HUES6 (cell line): Measurements from ENCODE around the gene GPR4.
A peak's percentile ranks its signal among the peaks of the same experiment; 100 is the strongest.
"Not testable (repeated sequence)": the region's sequence is repeated elsewhere in the genome, so short reads cannot be mapped to it uniquely, and the experiment has no call there.

Experiments used
- H3K27ac ChIP-seq: 2 replicates; pipeline ENCODE4 v1.7.0; 2013; ENCODE audit warnings: low read depth, mild to moderate bottlenecking, low read length, inconsistent platforms
- H3K27me3 ChIP-seq: 2 replicates; pipeline ENCODE4 v1.6.1; 2013; ENCODE audit warnings: low read length; ENCODE audit not compliant: control insufficient read depth, insufficient read depth
- H3K36me3 ChIP-seq: 2 replicates; pipeline ENCODE4 v1.6.1; 2013; ENCODE audit warnings: low read length; ENCODE audit not compliant: control insufficient read depth, insufficient read depth
- H3K4me1 ChIP-seq: 2 replicates; pipeline ENCODE4 v1.6.1; 2013; ENCODE audit warnings: low read length; ENCODE audit not compliant: control insufficient read depth, insufficient read depth
- H3K4me3 ChIP-seq: 2 replicates; pipeline ENCODE4 v1.5.1; 2013; ENCODE audit warnings: low read depth, low read length
- H3K9ac ChIP-seq: one replicate; pipeline ENCODE4 v1.6.1; 2013; ENCODE audit warnings: mild to moderate bottlenecking, low read length
- H3K9me3 ChIP-seq: 2 replicates; pipeline ENCODE4 v1.6.1; 2013; ENCODE audit warnings: low read depth, low read length; ENCODE audit not compliant: control insufficient read depth, insufficient read depth

The GPR4 gene

DNA sequence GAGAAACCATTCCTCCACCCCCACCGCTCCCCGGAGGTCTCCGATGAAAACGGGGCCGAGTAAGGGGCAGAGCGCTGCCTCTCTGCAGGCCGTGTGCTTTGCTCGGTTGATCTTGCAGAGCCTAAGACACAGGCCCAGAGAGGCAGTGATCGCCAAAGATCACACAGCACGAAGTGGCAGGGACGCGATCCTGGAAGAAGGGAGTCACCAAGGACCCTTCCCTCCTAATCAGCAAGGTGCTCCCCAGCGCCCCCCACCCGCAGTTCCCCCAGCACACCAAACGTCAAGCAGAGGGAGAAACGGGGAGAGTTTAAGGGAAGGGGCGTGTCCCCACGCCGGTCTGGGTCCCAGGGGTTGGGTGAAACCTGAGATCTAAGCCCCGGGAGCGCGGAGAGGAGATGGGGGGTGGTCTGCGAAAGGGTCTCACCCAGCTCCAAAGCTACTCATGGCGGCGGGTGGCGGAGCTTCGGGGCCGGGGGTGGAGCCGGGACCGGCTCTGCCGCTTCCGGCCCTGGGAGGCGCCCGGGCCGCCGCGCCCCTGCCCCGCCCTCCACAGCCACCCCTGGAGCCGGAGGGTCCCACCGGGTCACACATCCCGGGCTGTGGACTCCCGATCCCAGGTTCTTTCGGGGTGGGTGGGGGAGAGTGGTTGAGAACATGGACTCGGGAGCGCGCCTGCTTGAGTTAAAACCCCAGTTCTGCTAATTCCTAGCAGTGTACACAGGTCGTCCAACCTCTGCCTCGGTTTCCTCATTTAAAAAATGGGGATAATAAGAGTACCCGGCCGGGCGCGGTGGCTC, 37.1 kb upstream of the GPR4 start, which contains the start of gene EML2:
EML2 (minus strand) TSS at position 468 of the 800 bp plus-strand sequence; CDS start at position 447, 21 bp downstream.
- H3K4me3 ChIP-seq, result peak within 1 kb of the TSS; percentile 71
- H3K27me3 ChIP-seq, result no peaks in the 10 kb centered on the region
- no peaks in the 10 kb centered on the region for H3K36me3 ChIP-seq
- peak within 1 kb of the TSS; percentile 48 for H3K9ac ChIP-seq
- peaks cover 21% of the 10 kb centered on the region for H3K4me1 ChIP-seq
- H3K9me3 ChIP-seq, result no peaks in the 10 kb centered on the region
- H3K27ac ChIP-seq, result no peak within 1 kb of the TSS; the same call in 1 of the 2 replicates

DNA sequence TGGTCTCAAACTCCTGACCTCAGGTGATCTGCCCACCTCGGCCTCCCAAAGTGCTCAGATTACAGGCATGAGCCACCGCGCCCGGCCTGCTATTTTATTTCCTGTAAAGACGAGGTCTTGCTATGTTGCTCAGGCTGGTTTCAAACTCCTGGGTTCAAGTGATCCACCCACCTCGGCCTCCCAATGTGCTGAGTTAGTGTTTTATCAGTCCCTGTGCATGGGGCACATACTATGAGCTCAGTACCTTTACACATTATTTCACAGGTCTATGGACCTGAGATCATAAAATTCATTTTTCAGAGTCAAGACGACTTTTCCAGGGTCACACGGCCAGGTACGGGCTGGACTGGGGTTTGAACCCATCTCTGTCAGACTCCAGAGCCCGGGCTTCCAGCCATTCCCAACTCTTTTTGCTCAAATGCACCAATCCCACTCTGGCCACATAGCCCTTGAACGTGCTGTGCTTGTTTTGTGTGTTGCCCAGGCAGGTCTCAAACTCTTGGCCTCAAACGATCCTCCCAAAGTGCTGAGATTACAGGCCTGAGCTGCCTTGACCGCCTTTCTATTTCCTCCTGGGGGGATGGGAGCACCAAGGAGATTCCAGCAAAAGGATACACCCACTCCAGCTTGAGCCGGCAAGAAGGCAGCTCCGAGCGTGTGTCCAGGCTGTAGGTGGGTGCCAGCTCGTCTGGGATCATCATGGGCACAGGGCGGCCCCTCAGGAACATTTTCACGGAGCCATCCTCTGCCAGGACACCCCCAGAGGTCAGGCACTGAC, 36.1 kb upstream of the GPR4 start:
- Histone ChIP-seq H3K27ac (no peak overlapping the region; the same call in 1 of the 2 replicates), H3K9me3 (no peaks in the 10 kb centered on the region), H3K27me3 (no peaks in the 10 kb centered on the region), H3K4me1 (peaks cover 17% of the 10 kb centered on the region), H3K9ac (peak overlapping the region; percentile 48), H3K4me3 (peak overlapping the region; percentile 71), H3K36me3 (no peaks in the 10 kb centered on the region)

DNA sequence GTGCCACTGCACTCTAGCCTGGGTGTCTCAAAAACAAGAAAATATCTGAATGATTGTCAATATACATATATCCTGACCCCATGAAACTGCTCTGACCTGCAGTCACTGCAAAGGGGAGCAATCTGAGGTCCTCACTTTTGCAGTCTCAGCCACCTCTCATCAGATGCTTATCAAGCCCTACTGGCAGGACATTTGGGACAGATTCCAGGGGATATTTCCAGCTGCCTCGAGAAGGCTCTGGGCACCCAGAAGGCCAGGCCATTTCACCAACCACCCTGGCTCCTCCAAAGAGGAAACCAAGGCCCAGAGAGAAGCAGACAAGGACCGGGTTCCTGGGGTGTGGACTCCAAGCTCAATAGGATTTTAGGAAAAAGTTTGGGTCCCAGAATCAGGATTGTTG, 34.9 kb upstream of the GPR4 start:
- no peak overlapping the region for H3K4me3 ChIP-seq
- H3K4me1 ChIP-seq, result peaks cover 21% of the 10 kb centered on the region
- no peaks in the 10 kb centered on the region for H3K9me3 ChIP-seq
- no peak overlapping the region for H3K27ac ChIP-seq
- H3K9ac ChIP-seq, result no peak overlapping the region
- no peaks in the 10 kb centered on the region for H3K27me3 ChIP-seq
- no peaks in the 10 kb centered on the region for H3K36me3 ChIP-seq

DNA sequence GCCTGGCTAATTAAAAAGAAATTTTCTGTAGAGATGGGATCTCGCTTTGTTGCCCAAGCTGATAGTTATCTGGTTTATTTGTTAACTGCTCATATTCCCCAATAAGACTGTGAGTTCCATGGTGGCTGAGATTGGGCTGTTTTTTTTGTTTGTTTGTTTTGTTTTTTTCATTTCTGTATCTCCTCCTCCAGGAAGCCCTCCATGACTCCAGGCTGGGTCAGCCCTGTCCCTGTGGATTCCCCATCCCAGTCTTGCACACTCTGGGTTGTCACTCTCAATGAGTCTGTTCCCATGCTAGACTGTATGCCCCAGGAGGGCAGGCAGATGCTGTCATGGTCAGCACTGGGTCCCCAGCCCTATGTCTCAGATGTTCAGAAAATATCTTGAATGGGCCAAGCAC, 34.3 kb upstream of the GPR4 start:
- H3K27ac ChIP-seq, result no peak overlapping the region
- H3K36me3 ChIP-seq, result no peaks in the 10 kb centered on the region
- no peaks in the 10 kb centered on the region for H3K9me3 ChIP-seq
- no peak overlapping the region for H3K4me3 ChIP-seq
- H3K4me1 ChIP-seq, result peaks cover 17% of the 10 kb centered on the region
- no peaks in the 10 kb centered on the region for H3K27me3 ChIP-seq
- H3K9ac ChIP-seq, result no peak overlapping the region

DNA sequence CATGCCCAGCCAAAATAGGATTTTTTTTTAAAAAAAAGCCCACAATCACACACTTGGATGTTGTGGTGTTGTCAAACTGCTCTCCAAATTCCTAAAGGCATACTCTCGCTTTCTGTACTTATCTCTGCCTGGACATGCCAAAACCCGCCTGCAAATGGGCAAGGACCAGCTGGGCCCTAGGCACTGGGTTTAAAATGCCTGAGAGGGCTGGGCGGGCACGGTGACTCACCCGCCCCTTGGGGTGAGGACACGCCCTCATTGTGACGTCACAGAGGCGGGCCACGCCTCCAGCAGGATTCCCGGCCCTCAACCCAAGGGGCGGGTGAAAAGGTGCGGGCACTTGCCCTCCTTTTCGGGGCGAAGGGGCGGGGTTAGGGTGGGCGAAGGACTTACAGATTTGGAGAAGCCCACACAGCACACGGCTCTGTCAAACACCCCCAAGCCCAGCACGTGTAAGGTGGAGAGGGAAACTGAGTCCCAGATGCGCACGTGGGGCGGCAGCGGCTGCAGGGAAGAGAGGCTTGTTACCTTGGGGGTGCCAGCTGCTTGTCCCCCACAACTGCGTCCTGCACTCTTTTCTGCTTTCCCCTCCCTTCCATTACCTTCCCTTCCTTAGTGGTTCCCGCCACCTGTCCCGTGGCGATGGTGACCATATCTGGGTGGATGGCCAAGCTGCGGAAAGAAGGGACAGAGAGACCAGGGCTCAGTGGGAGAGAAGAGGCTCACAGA, 30.6 kb upstream of the GPR4 start:
- peak overlapping the region; percentile 33 for H3K4me3 ChIP-seq
- no peaks in the 10 kb centered on the region for H3K27me3 ChIP-seq
- no peak overlapping the region for H3K9ac ChIP-seq
- peaks cover 14% of the 10 kb centered on the region for H3K36me3 ChIP-seq
- no peaks in the 10 kb centered on the region for H3K9me3 ChIP-seq
- H3K4me1 ChIP-seq, result peaks cover 12% of the 10 kb centered on the region
- peak overlapping the region; percentile 13; the same call in 1 of the 2 replicates for H3K27ac ChIP-seq

DNA sequence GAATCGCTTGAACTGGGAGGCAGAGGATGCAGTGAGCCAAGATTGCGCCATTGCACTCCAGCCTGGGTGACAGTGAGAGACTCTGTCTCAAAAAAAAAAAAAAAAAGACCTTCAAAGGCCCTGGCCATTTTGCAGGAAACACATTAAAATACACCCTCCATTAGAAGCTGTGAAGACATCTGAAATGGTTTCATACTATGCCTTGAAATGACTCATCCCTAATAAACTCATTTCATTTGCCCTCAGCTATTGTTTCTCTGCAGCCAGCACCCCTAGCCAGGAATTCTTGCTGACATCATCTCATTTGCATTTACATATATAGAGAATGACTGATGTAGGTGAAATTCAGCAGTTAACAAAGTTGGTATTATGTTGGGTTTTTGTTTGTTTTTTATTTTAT, 28.5 kb upstream of the GPR4 start:
- H3K36me3 ChIP-seq, result peaks cover 27% of the 10 kb centered on the region
- H3K9ac ChIP-seq, result no peak overlapping the region
- H3K4me3 ChIP-seq, result no peak overlapping the region
- no peaks in the 10 kb centered on the region for H3K27me3 ChIP-seq
- peak overlapping the region; percentile 55; the same call in 1 of the 2 replicates for H3K27ac ChIP-seq
- peaks cover 12% of the 10 kb centered on the region for H3K4me1 ChIP-seq
- H3K9me3 ChIP-seq, result no peaks in the 10 kb centered on the region

DNA sequence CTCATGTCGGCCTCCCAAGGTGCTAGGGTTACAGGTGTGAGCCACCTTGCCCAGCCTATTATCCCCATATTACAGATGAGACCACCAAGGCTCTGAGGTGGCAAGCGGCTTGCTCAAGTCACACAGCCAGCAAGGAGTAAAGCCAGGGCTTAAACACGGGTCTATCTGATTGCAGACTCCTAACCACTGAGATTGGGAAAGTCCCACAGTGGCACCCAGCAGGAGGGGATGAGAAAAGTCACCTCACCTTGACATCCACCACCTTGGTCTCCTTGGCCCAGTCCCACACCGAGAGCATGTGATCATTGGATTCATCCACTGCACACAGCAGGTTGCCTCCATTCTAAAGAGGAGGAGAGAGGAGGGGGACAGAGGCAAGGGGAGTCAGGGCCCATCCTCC, 27.7 kb upstream of the GPR4 start:
- no peaks in the 10 kb centered on the region for H3K27me3 ChIP-seq
- no peak overlapping the region for H3K27ac ChIP-seq
- no peak overlapping the region for H3K9ac ChIP-seq
- peaks cover 27% of the 10 kb centered on the region for H3K36me3 ChIP-seq
- no peaks in the 10 kb centered on the region for H3K9me3 ChIP-seq
- H3K4me1 ChIP-seq, result peaks cover 12% of the 10 kb centered on the region
- no peak overlapping the region for H3K4me3 ChIP-seq

DNA sequence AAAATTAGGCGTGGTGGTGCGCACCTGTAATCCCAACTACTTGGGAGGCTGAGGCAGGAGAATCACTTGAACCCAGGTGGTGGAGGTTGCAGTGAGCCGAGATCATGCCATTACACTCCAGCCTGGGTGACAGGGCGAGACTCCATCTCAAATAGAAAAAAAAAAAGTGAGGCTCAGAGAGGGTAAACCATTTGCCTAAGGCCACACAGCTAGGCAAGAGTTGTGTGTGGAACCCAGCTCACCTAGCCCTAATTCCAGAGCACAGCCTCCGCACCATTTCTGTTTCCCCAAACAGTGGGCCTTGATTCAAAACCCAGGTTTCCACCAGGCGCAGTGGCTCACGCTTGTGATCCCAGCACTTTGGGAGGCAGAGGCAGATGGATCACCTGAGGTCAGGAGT, 26.2 kb upstream of the GPR4 start:
- H3K36me3 ChIP-seq, result peaks cover 34% of the 10 kb centered on the region
- not testable (repeated sequence) for H3K9me3 ChIP-seq, H3K9ac ChIP-seq, H3K27ac ChIP-seq, H3K27me3 ChIP-seq, H3K4me3 ChIP-seq
- H3K4me1 ChIP-seq, result peaks cover 12% of the 10 kb centered on the region

DNA sequence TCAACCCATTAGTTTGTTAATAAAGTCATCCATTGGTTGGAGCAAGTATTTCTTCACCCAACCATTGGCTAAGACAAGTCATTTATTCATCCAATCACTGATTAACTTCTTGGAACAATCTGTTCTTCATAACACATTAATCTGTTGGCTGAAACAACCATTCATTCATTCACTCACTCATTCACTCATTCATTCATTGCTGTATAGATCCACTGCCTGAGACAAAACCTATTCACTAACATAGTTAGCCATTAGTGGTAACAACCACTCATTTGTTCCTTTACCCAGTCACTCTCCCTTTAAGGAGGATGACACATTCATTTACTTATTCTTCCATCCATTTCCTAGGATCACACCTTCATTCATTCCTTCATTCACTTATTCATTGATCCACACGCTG, 22.0 kb upstream of the GPR4 start:
- Histone ChIP-seq H3K4me1 (no peaks in the 10 kb centered on the region), H3K27ac (no peak overlapping the region), H3K9ac (no peak overlapping the region), H3K4me3 (no peak overlapping the region), H3K9me3 (no peaks in the 10 kb centered on the region), H3K36me3 (peaks cover 51% of the 10 kb centered on the region), H3K27me3 (no peaks in the 10 kb centered on the region)

DNA sequence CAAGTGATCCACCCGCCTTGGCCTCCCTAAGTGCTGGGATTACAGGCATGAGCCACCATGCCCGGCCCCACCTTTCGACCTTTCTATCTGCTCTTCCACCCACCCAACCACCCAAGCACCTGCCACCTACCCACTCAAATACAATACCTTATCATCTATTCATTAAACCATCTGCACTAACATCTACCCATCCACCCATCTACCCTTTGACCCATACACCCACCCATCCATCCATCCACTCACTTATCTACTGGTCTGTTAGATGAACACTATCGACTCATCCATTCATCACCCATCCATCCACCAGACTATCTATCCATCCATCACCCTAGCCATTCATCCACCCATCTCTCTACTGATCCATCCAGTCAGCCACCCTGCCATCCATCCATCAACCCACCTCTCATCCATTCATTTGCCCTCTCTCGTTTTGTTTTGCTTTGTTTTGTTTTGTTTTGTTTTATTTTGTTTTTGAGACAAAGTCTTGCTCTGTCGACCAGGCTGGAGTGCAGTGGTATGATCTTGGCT, 20.0 kb upstream of the GPR4 start:
- H3K27me3 ChIP-seq, result no peaks in the 10 kb centered on the region
- H3K9me3 ChIP-seq, result no peaks in the 10 kb centered on the region
- H3K9ac ChIP-seq, result no peak overlapping the region
- H3K4me3 ChIP-seq, result no peak overlapping the region
- peaks cover 43% of the 10 kb centered on the region for H3K36me3 ChIP-seq
- no peak overlapping the region for H3K27ac ChIP-seq
- 0 out of 2 replicates have a peak, but pooled peaks cover under 1% of the 10 kb centered on the region for H3K4me1 ChIP-seq
